ENCODE results near the gene KCNK5. TPM values are rescaled to one million over a fixed set of nuclear protein-coding genes. Genes with fewer than 3 reads are reported as not detected.
A peak's percentile ranks its signal among the peaks of the same experiment; 100 is the strongest.

KCNK5 gene
- total and polyA plus RNA-seq, 4 donors: 6.0 to 22.0 (median 16.1) TPM

- DNase-seq: no peak
- ATAC-seq (ENCODE audit: insufficient read depth, low FRiP score): no peak
- H3K27ac ChIP-seq (ENCODE audit: low read depth in 1 of 2, low read length in 1 of 2): peak overlapping the region in 1 of 2 donors; percentile 2
- H3K9me3 ChIP-seq (ENCODE audit: control insufficient read depth in 4 of 4, insufficient read depth in 3 of 4, low read length in 3 of 4): peaks cover 0 to 3% (median 0%) of the 10 kb centered on the region in 4 donors
- H3K4me1 ChIP-seq (ENCODE audit: control insufficient read depth in 5 of 5, insufficient read depth in 5 of 5, low read length in 5 of 5): peaks cover 0 to 36% (median 27%) of the 10 kb centered on the region in 5 donors
- 87 to 90% methylated on average over 4 of the region's 4 CpGs for WGBS, 2 donors
- H3K36me3 ChIP-seq (ENCODE audit: control insufficient read depth in 4 of 4, insufficient read depth in 4 of 4, low read length in 4 of 4): no peaks in the 10 kb centered on the region
- TF ChIP-seq CTCF (IDR thresholded peaks at IDR 0.05; ENCODE audit: control extremely low read depth, extremely low read depth): no peak
- H3K9ac ChIP-seq (ENCODE audit: insufficient read depth in 1 of 2, low read length in 2 of 2): no peak overlapping the region
- H3K4me3 ChIP-seq: no peak overlapping the region
- no peaks in the 10 kb centered on the region for H3K27me3 ChIP-seq (ENCODE audit: control insufficient read depth in 3 of 3, insufficient read depth in 3 of 3, low read length in 2 of 3)
These were observed 27.1 kb downstream of the KCNK5 start for GRCh38 chr6:39202166-39202565.

- H3K4me3 ChIP-seq: no peak overlapping the region
These were observed 28.7 kb downstream of the KCNK5 start for GRCh38 chr6:39200498-39201020.

GRCh38 chr6:39199976-39200375 is 29.3 kb downstream of the KCNK5 start:
- peaks cover 0 to 7% (median 2%) of the 10 kb centered on the region in 4 donors for H3K36me3 ChIP-seq (ENCODE audit: control insufficient read depth in 4 of 4, insufficient read depth in 4 of 4, low read length in 4 of 4)
- no peak for DNase-seq

More at GRCh38 chr6:39200498-39201020, 28.7 kb downstream of the KCNK5 start:
- 43 to 82% methylated on average over 1 of the region's 1 CpG for WGBS, 2 donors
- Histone ChIP-seq H3K27ac (ENCODE audit: low read depth in 1 of 2, low read length in 1 of 2) (peak overlapping the region in 1 of 2 donors; percentile 52), H3K9ac (ENCODE audit: insufficient read depth in 1 of 2, low read length in 2 of 2) (no peak overlapping the region), H3K27me3 (ENCODE audit: control insufficient read depth in 3 of 3, insufficient read depth in 3 of 3, low read length in 2 of 3) (no peaks in the 10 kb centered on the region), H3K9me3 (ENCODE audit: control insufficient read depth in 4 of 4, insufficient read depth in 3 of 4, low read length in 3 of 4) (peaks cover 0 to under 1% (median 0%) of the 10 kb centered on the region in 4 donors), H3K4me1 (ENCODE audit: control insufficient read depth in 5 of 5, insufficient read depth in 5 of 5, low read length in 5 of 5) (peaks cover 0 to 26% (median 19%) of the 10 kb centered on the region in 5 donors), H3K36me3 (ENCODE audit: control insufficient read depth in 4 of 4, insufficient read depth in 4 of 4, low read length in 4 of 4) (peaks cover 0 to 2% (median 0%) of the 10 kb centered on the region in 4 donors)
- no peak for TF ChIP-seq CTCF (IDR thresholded peaks at IDR 0.05; ENCODE audit: control extremely low read depth, extremely low read depth)
- ATAC-seq (ENCODE audit: insufficient read depth, low FRiP score) (no peak), DNase-seq (no peak)

More at GRCh38 chr6:39199976-39200375, 29.3 kb downstream of the KCNK5 start:
- 69 to 75% methylated on average over 10 of the region's 10 CpGs for WGBS, 2 donors
- no peak for TF ChIP-seq CTCF (IDR thresholded peaks at IDR 0.05; ENCODE audit: control extremely low read depth, extremely low read depth)
- no peak overlapping the region for H3K9ac ChIP-seq (ENCODE audit: insufficient read depth in 1 of 2, low read length in 2 of 2)
- H3K4me3 ChIP-seq: no peak overlapping the region
- peak overlapping the region in 1 of 2 donors; percentile 20 for H3K27ac ChIP-seq (ENCODE audit: low read depth in 1 of 2, low read length in 1 of 2)
- H3K4me1 ChIP-seq (ENCODE audit: control insufficient read depth in 5 of 5, insufficient read depth in 5 of 5, low read length in 5 of 5): peaks cover 0 to 26% (median 17%) of the 10 kb centered on the region in 5 donors
- H3K27me3 ChIP-seq (ENCODE audit: control insufficient read depth in 3 of 3, insufficient read depth in 3 of 3, low read length in 2 of 3): no peaks in the 10 kb centered on the region
- no peak for ATAC-seq (ENCODE audit: insufficient read depth, low FRiP score)
- peaks cover 0 to 5% (median 0%) of the 10 kb centered on the region in 4 donors for H3K9me3 ChIP-seq (ENCODE audit: control insufficient read depth in 4 of 4, insufficient read depth in 3 of 4, low read length in 3 of 4)
